GM18858 (cell line): ENCODE measurements around the gene DYNC2H1.

Experiments used
- ATAC-seq: cut with Tn5 transposase; IDR thresholded peaks from one replicate; pipeline ENCODE4 v1.9.1; 2021; ENCODE audit not compliant: unreplicated experiment

The DYNC2H1 gene

GRCh38 chr11:103525069-103525468 is 415.8 kb downstream of the DYNC2H1 start:
- ATAC-seq = no peak

GRCh38 chr11:103528046-103528445 is 418.8 kb downstream of the DYNC2H1 start:
- no peak for ATAC-seq

GRCh38 chr11:103528596-103528995 is 419.4 kb downstream of the DYNC2H1 start:
- no peak for ATAC-seq

GRCh38 chr11:103529181-103529684 is 420.0 kb downstream of the DYNC2H1 start:
- ATAC-seq = no peak
